Psoas muscle (tissue), 8 donors: ENCODE data around the gene GOLGA6L2. TPM values are rescaled to one million over a fixed set of nuclear protein-coding genes. Genes with fewer than 3 reads are reported as not detected.

Experiments
- ATAC-seq, 4 donors: fragments of 200-7000 bp; cut with Tn5 transposase; one replicate each; pipeline ENCODE4 v1.9.1; 2020; ENCODE audit warnings: moderate library complexity in 3 of 4, mild to moderate bottlenecking in 2 of 4
- DNase-seq, 2 donors: peaks; one replicate each; pipeline ENCODE4 v3.0.0-alpha.2; 2020
- H3K27ac ChIP-seq: fragments of 200-600 bp; one replicate; pipeline ENCODE4 v1.8.0; 2022
- H3K27me3 ChIP-seq, 3 donors: fragments of 200-600 bp in 1 of 3; one replicate each; pipeline versions ENCODE4 v1.6.1 to v1.8.0; 2013 to 2022; ENCODE audit warnings: low read length in 2 of 3, mild to moderate bottlenecking in 2 of 3, moderate library complexity in 1 of 3; ENCODE audit not compliant: insufficient read depth in 3 of 3
- H3K36me3 ChIP-seq, 2 donors: fragments of 200-600 bp in 1 of 2; one replicate each; pipeline versions ENCODE4 v1.6.1 to v1.8.0; 2013 to 2022; ENCODE audit warnings: low read depth in 1 of 2, mild to moderate bottlenecking in 1 of 2, moderate library complexity in 1 of 2; ENCODE audit not compliant: insufficient read depth in 1 of 2
- H3K4me1 ChIP-seq: fragments of 200-600 bp; one replicate; pipeline ENCODE4 v1.8.0; 2022
- H3K4me3 ChIP-seq: fragments of 200-600 bp; one replicate; pipeline ENCODE4 v1.8.0; 2022; ENCODE audit warnings: mild to moderate bottlenecking
- H3K9me3 ChIP-seq: fragments of 200-600 bp; one replicate; pipeline ENCODE4 v1.8.0; 2022
- WGBS, 3 donors: extraction: QIAGEN DNeasy Blood & Tissue Kit; methylation state at CpG; one replicate each; pipeline versions ENCODE4 v1.1.6 to v1.1.7; 2013; 5-methylcytosine and 5-hydroxymethylcytosine counted together
- intact Hi-C, 2 donors: fragments of 100-400 bp; cut with DNase I; formaldehyde crosslinking; loops; one replicate each; pipeline versions ENCODE4 v1.11.0 to v1.14.2; 2022
- polyA plus RNA-seq, 3 donors: library from polyadenylated mRNA; stranded (reverse); fragments of 200-250 nt; gene quantifications; one replicate each; pipeline ENCODE4 v1.2.3, GENCODE V29; 2013
- total RNA-seq, 4 donors: library from RNA; stranded (reverse); fragmentation: NEBNext Ultra II Directional in 2 of 4; extraction: Animal tissue kit (Norgen Biotek cat#: 25700) in 2 of 4; gene quantifications; one replicate each; pipeline versions ENCODE4 v1.2.1 to v1.2.4, GENCODE V29; 2021 to 2023
- TF ChIP-seq, protein P1 (sequence below): fragments of 200-600 bp; IDR thresholded peaks from one replicate; pipeline ENCODE4 v1.8.0; 2022; ENCODE audit warnings: antibody characterized with exemption
- donor health status: healthy with polysubstance abuse.
- donor health status: DM: no; HTN: no; CAD: no; lungs with moderate emphysema.
- donor health status: Bipolar disorder and iron deficiency.
- donor health status: healthy.
- donor health status: DM: yes; HTN: yes; CAD: no.
- donor health status: DM: no; HTN: no; CAD: no.
- donor health status: DM: no; HTN: no; CAD: no.
- donor health status: DM: yes; HTN: yes; CAD: no.

Gene GOLGA6L2
- total and polyA plus RNA-seq, 7 donors, result not detected

DNA sequence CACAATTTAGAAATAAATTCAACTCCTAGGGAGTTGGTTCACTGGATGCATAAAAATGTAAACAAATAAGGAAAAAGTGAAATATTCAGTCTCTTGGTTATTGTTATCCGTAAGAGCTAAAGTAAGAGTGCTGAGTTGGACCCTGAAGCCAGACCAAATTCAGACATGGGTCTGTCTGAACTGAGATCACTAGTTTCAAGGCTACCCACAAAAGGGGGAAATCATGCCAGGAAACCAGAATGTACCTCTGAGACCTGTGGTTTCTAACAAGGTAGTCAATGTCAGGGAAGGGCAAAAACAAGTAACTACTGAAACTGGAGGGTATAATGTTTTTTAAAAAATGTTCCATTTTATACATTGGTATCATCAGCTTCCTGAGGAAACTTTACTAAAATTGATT lies 35.2 kb upstream of the GOLGA6L2 start:
- Histone ChIP-seq H3K36me3 (no peaks in the 10 kb centered on the region), H3K4me3 (no peak overlapping the region), H3K27me3 (no peaks in the 10 kb centered on the region), H3K4me1 (no peaks in the 10 kb centered on the region), H3K9me3 (no peaks in the 10 kb centered on the region), H3K27ac (no peak overlapping the region)
- ATAC-seq (no peak), DNase-seq (no peak)
- WGBS, 3 donors, result 83 to 88% (median 86%) methylated on average over 1 of the region's 1 CpG
- intact Hi-C loops, result no loop called here
- TF ChIP-seq, protein P1, sequence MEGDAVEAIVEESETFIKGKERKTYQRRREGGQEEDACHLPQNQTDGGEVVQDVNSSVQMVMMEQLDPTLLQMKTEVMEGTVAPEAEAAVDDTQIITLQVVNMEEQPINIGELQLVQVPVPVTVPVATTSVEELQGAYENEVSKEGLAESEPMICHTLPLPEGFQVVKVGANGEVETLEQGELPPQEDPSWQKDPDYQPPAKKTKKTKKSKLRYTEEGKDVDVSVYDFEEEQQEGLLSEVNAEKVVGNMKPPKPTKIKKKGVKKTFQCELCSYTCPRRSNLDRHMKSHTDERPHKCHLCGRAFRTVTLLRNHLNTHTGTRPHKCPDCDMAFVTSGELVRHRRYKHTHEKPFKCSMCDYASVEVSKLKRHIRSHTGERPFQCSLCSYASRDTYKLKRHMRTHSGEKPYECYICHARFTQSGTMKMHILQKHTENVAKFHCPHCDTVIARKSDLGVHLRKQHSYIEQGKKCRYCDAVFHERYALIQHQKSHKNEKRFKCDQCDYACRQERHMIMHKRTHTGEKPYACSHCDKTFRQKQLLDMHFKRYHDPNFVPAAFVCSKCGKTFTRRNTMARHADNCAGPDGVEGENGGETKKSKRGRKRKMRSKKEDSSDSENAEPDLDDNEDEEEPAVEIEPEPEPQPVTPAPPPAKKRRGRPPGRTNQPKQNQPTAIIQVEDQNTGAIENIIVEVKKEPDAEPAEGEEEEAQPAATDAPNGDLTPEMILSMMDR, result no peak

DNA sequence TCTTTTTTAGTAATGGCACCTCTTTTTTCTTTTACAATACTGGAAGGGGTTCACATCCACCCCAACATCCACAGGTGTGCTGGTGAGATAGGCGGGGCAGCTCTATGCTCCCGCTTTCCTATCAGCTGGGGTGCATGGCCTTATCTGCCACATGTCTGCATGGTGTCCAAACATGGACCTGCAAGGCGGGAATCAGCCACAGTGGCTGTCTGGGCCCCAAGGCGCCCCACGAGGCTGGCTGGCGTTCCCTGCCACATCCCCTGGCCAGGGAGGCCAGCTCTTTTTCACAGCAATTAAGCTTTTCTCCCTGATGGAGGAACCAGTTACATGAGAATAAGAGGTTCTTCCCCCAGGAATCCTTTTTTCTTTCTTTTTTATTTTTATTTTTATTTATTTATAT lies 30.9 kb upstream of the GOLGA6L2 start:
- no peak overlapping the region for H3K4me3 ChIP-seq
- no peaks in the 10 kb centered on the region for H3K36me3 ChIP-seq
- no peaks in the 10 kb centered on the region for H3K27me3 ChIP-seq
- H3K27ac ChIP-seq, result no peak overlapping the region
- intact Hi-C loops, result no loop called here
- 80 to 86% (median 81%) methylated on average over 6 of the region's 6 CpGs for WGBS, 3 donors
- H3K4me1 ChIP-seq, result no peaks in the 10 kb centered on the region
- no peaks in the 10 kb centered on the region for H3K9me3 ChIP-seq
- DNase-seq, result no peak
- no peak for ATAC-seq
- TF ChIP-seq, protein P1, result no peak

DNA sequence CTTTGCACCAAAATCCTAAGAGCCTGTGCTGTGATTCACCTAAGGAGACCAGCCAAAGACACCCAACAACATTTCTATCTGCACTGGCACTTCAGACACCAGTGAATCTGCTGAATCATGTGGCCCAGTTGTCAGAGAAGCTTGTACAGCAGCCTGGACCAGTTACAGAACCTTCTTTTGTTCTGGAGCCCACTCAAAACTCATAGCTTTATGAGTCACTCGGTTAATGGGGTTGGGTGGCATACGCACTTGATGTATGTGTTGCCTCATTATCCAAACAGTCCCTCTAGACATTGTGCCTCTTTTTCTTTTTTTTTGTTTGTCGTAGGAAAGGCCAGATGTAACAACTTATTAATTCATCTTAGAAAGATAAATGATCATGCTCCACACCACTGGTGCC lies 25.6 kb upstream of the GOLGA6L2 start:
- no peak overlapping the region for H3K27ac ChIP-seq
- H3K36me3 ChIP-seq, result no peaks in the 10 kb centered on the region
- DNase-seq (no peak), ATAC-seq (peak in 1 of 4 donors; percentile 61)
- H3K27me3 ChIP-seq, result peaks cover 0 to 1% (median 0%) of the 10 kb centered on the region in 3 donors
- WGBS, 3 donors, result 70 to 73% (median 72%) methylated on average over 3 of the region's 3 CpGs
- H3K9me3 ChIP-seq, result no peaks in the 10 kb centered on the region
- no peaks in the 10 kb centered on the region for H3K4me1 ChIP-seq
- intact Hi-C loops, result no loop called here
- TF ChIP-seq, protein P1, result no peak
- H3K4me3 ChIP-seq, result no peak overlapping the region

DNA sequence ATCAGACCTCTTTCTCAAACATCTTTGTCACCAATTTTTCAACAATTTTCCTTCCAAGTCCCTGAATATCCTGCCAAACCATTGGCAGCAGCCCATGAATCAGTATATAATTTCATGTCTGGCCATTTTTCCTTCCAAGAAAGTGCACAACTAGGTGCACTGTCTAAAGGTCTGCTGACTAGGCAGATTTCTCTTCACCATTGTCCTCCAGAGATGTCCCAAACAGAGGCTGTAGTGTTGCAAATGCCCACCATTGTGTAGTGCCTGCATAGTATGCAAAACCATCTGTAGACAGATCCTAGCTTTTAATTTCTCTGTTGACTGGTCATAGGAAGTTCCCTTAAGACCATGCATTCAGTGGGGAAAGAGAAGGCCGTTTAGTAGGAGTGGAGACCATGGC lies 25.0 kb upstream of the GOLGA6L2 start:
- peaks cover 0 to 1% (median 0%) of the 10 kb centered on the region in 3 donors for H3K27me3 ChIP-seq
- intact Hi-C loops, result no loop called here
- H3K27ac ChIP-seq, result no peak overlapping the region
- no peaks in the 10 kb centered on the region for H3K36me3 ChIP-seq
- TF ChIP-seq, protein P1, result no peak
- H3K4me3 ChIP-seq, result no peak overlapping the region
- ATAC-seq, result no peak
- no peaks in the 10 kb centered on the region for H3K9me3 ChIP-seq
- WGBS, 3 donors, result 58 to 67% (median 65%) methylated on average over 1 of the region's 1 CpG
- no peaks in the 10 kb centered on the region for H3K4me1 ChIP-seq
- no peak for DNase-seq

DNA sequence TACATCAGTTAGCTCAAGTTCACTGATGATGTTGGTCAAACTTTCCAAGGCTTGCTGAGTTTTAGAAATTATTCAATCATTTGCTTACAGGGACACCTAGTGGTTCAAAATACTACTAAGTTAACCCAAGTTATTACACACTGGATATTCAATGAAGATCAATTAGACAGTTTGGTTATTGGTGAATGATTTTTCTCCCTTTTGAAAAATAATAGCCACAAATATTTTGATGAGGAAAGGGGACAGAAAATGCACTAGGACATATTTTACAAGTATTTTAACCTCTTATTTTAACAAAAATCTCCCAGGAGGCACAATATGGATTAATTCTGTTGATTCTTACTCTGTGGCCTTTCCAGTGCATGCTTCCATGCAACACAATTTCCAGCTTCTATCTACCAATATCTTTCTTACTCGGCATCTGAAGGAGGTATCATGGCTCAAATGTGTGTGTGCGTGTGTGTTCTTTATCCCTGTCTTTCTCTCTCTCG lies 20.1 kb upstream of the GOLGA6L2 start:
- Histone ChIP-seq H3K4me1 (no peaks in the 10 kb centered on the region), H3K36me3 (no peaks in the 10 kb centered on the region), H3K9me3 (no peaks in the 10 kb centered on the region), H3K4me3 (no peak overlapping the region), H3K27ac (no peak overlapping the region), H3K27me3 (peaks cover 0 to 1% (median 0%) of the 10 kb centered on the region in 3 donors)
- intact Hi-C loops, result no loop called here
- TF ChIP-seq, protein P1, result peak; percentile 28
- WGBS, 3 donors, result 82 to 88% (median 83%) methylated on average over 3 of the region's 3 CpGs
- DNase-seq (no peak), ATAC-seq (no peak)
